ENCODE measurements around the gene INTS11.

The INTS11 gene

GRCh38 chr1:1347026-1347595 lies 22.7 kb upstream of the INTS11 start:
- peak overlapping the region; percentile 69; the same call in 1 of the 2 replicates for H3K4me2 ChIP-seq (ENCODE audit: low read length)
- H3K27me3 ChIP-seq (ENCODE audit: control insufficient read depth, low read length): no peaks in the 10 kb centered on the region
- peaks cover 8% of the 10 kb centered on the region for H3K4me1 ChIP-seq (ENCODE audit: control insufficient read depth, low read length)
- no peak overlapping the region for H3K27ac ChIP-seq (ENCODE audit: low read depth, low read length)
- H3K36me3 ChIP-seq (ENCODE audit: control insufficient read depth, low read length): peaks cover 2% of the 10 kb centered on the region; the same call in 1 of the 2 replicates
- no peaks in the 10 kb centered on the region; the same call in 1 of the 2 replicates for H3F3A ChIP-seq (ENCODE audit: control insufficient read depth, insufficient read depth)
- no peak for TF ChIP-seq EZH2phosphoT487 (IDR thresholded peaks at IDR 0.05; ENCODE audit: borderline replicate concordance, low read length)
- TF ChIP-seq, protein P1, sequence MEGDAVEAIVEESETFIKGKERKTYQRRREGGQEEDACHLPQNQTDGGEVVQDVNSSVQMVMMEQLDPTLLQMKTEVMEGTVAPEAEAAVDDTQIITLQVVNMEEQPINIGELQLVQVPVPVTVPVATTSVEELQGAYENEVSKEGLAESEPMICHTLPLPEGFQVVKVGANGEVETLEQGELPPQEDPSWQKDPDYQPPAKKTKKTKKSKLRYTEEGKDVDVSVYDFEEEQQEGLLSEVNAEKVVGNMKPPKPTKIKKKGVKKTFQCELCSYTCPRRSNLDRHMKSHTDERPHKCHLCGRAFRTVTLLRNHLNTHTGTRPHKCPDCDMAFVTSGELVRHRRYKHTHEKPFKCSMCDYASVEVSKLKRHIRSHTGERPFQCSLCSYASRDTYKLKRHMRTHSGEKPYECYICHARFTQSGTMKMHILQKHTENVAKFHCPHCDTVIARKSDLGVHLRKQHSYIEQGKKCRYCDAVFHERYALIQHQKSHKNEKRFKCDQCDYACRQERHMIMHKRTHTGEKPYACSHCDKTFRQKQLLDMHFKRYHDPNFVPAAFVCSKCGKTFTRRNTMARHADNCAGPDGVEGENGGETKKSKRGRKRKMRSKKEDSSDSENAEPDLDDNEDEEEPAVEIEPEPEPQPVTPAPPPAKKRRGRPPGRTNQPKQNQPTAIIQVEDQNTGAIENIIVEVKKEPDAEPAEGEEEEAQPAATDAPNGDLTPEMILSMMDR (IDR thresholded peaks at IDR 0.05; ENCODE audit: low read depth, low read length, poor library complexity, severe bottlenecking): no peak
- H3K9me2 ChIP-seq (replicated peaks; ENCODE audit: control insufficient read depth, low read length): no peaks in the 10 kb centered on the region
- H4K20me1 ChIP-seq (ENCODE audit: control insufficient read depth, insufficient read depth, low read depth, low read length): 0 out of 2 replicates have a peak, but pooled peaks cover 4% of the 10 kb centered on the region
- peaks cover 56% of the 10 kb centered on the region for H3K79me2 ChIP-seq (ENCODE audit: control insufficient read depth, low read length)
- no peaks in the 10 kb centered on the region for H3K9me3 ChIP-seq (ENCODE audit: control insufficient read depth, insufficient read depth, low read length)
- H3K4me3 ChIP-seq (ENCODE audit: low read length): no peak overlapping the region

GRCh38 chr1:1346501-1346890 lies 22.0 kb upstream of the INTS11 start:
- Histone ChIP-seq H3F3A (ENCODE audit: control insufficient read depth, insufficient read depth) (no peaks in the 10 kb centered on the region), H3K27ac (ENCODE audit: low read depth, low read length) (no peak overlapping the region), H3K4me2 (ENCODE audit: low read length) (no peak overlapping the region), H3K79me2 (ENCODE audit: control insufficient read depth, low read length) (peaks cover 56% of the 10 kb centered on the region), H4K20me1 (ENCODE audit: control insufficient read depth, insufficient read depth, low read depth, low read length) (0 out of 2 replicates have a peak, but pooled peaks cover 4% of the 10 kb centered on the region), H3K27me3 (ENCODE audit: control insufficient read depth, low read length) (no peaks in the 10 kb centered on the region), H3K9me2 (replicated peaks; ENCODE audit: control insufficient read depth, low read length) (no peaks in the 10 kb centered on the region), H3K36me3 (ENCODE audit: control insufficient read depth, low read length) (peaks cover 6% of the 10 kb centered on the region), H3K9me3 (ENCODE audit: control insufficient read depth, insufficient read depth, low read length) (peaks cover under 1% of the 10 kb centered on the region; the same call in 1 of the 2 replicates), H3K4me1 (ENCODE audit: control insufficient read depth, low read length) (peaks cover 8% of the 10 kb centered on the region), H3K4me3 (ENCODE audit: low read length) (no peak overlapping the region)
- no peak for TF ChIP-seq EZH2phosphoT487 (IDR thresholded peaks at IDR 0.05; ENCODE audit: borderline replicate concordance, low read length)
- TF ChIP-seq, protein P1 (IDR thresholded peaks at IDR 0.05; ENCODE audit: low read depth, low read length, poor library complexity, severe bottlenecking): no peak

GRCh38 chr1:1345860-1346500 lies 21.5 kb upstream of the INTS11 start:
- no peaks in the 10 kb centered on the region for H3K27me3 ChIP-seq (ENCODE audit: control insufficient read depth, low read length)
- no peak overlapping the region for H3K4me2 ChIP-seq (ENCODE audit: low read length)
- H3K36me3 ChIP-seq (ENCODE audit: control insufficient read depth, low read length): peaks cover 11% of the 10 kb centered on the region
- no peaks in the 10 kb centered on the region for H3K9me2 ChIP-seq (replicated peaks; ENCODE audit: control insufficient read depth, low read length)
- 0 out of 2 replicates have a peak, but pooled peaks cover 4% of the 10 kb centered on the region for H4K20me1 ChIP-seq (ENCODE audit: control insufficient read depth, insufficient read depth, low read depth, low read length)
- TF ChIP-seq, protein P1 (IDR thresholded peaks at IDR 0.05; ENCODE audit: low read depth, low read length, poor library complexity, severe bottlenecking): no peak
- no peak for TF ChIP-seq EZH2phosphoT487 (IDR thresholded peaks at IDR 0.05; ENCODE audit: borderline replicate concordance, low read length)
- H3K4me3 ChIP-seq (ENCODE audit: low read length): no peak overlapping the region
- H3F3A ChIP-seq (ENCODE audit: control insufficient read depth, insufficient read depth): no peaks in the 10 kb centered on the region
- peaks cover 56% of the 10 kb centered on the region for H3K79me2 ChIP-seq (ENCODE audit: control insufficient read depth, low read length)
- H3K9me3 ChIP-seq (ENCODE audit: control insufficient read depth, insufficient read depth, low read length): peaks cover 5% of the 10 kb centered on the region; the same call in 1 of the 2 replicates
- no peak overlapping the region for H3K27ac ChIP-seq (ENCODE audit: low read depth, low read length)
- peaks cover 8% of the 10 kb centered on the region for H3K4me1 ChIP-seq (ENCODE audit: control insufficient read depth, low read length)
